Measurements from ENCODE around the gene OVOL3.

Gene OVOL3

DNA sequence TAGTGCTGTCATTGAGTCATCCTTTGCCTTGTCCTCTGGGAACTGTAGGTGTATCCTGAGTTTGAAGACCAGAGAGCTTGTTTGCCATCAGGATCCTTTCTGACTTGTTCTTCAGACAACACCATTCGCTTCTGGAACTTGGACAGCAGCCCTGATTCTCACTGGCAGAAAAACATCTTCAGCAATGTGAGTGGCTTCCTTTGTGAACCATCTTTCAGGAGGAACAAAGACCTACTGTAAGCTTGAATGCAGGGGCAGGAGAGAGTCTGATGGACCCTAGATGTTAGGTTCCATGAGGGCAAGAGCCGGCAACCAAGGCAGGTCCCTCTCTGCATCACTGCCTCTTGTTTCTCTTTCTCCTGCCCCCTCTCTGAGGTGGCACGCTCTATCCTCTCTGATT, 29.6 kb upstream of the OVOL3 start:
- Histone ChIP-seq H3K27me3 (ENCODE audit: control insufficient read depth in 1 of 2, insufficient read depth in 1 of 2, low read length in 2 of 2) (no peaks in the 10 kb centered on the region), H2BK5ac (ENCODE audit: low read depth, low read length, poor library complexity, severe bottlenecking) (no peak overlapping the region), H4K91ac (ENCODE audit: low read length) (no peak overlapping the region), H3K4me1 (ENCODE audit: control insufficient read depth, insufficient read depth, low read depth, low read length) (peaks cover 2% of the 10 kb centered on the region), H3K23ac (ENCODE audit: low read length in 2 of 2) (no peak overlapping the region), H2AFZ (ENCODE audit: low read depth, low read length) (no peak overlapping the region), H3K4ac (ENCODE audit: low read depth in 1 of 2, low read length in 2 of 2) (no peak overlapping the region), H3K18ac (ENCODE audit: low read depth in 1 of 2, low read length in 2 of 2) (no peak overlapping the region), H3K14ac (ENCODE audit: low read length in 2 of 2) (no peak overlapping the region), H2BK120ac (ENCODE audit: low read depth, low read length) (no peak overlapping the region), H3K27ac (ENCODE audit: low read length, poor library complexity, severe bottlenecking) (no peak overlapping the region), H3K9me3 (ENCODE audit: control insufficient read depth, low read length) (no peaks in the 10 kb centered on the region), H3K36me3 (ENCODE audit: control insufficient read depth in 1 of 2, insufficient read depth in 2 of 2, low read depth in 1 of 2, low read length in 2 of 2) (peaks cover 0 to 28% of the 10 kb centered on the region in 2 experiments), H3K4me2 (ENCODE audit: low read length, poor library complexity, severe bottlenecking) (no peak overlapping the region), H2BK12ac (ENCODE audit: low read length in 2 of 2) (no peak overlapping the region), H2AK5ac (ENCODE audit: low read length, severe bottlenecking) (no peak overlapping the region), H2BK15ac (ENCODE audit: low read depth, poor library complexity, severe bottlenecking) (no peak overlapping the region), H3K79me1 (replicated peaks; ENCODE audit: low read length, poor library complexity, severe bottlenecking) (peaks cover 3% of the 10 kb centered on the region), H3K9ac (ENCODE audit: low read length) (no peak overlapping the region), H3K4me3 (ENCODE audit: insufficient read depth in 1 of 2, low read depth in 1 of 2, low read length in 2 of 2) (no peak overlapping the region), H4K8ac (ENCODE audit: low read length) (no peak overlapping the region)
- 96% methylated on average over 3 of the region's 3 CpGs for WGBS
- DNase-seq = no peak

- H3K23ac ChIP-seq (ENCODE audit: low read length in 2 of 2) = no peak overlapping the region
- H2BK15ac ChIP-seq (ENCODE audit: low read depth, poor library complexity, severe bottlenecking) = no peak overlapping the region
- H2BK120ac ChIP-seq (ENCODE audit: low read depth, low read length) = no peak overlapping the region
- H2AK5ac ChIP-seq (ENCODE audit: low read length, severe bottlenecking) = no peak overlapping the region
- peaks cover 0 to 28% of the 10 kb centered on the region in 2 experiments for H3K36me3 ChIP-seq (ENCODE audit: control insufficient read depth in 1 of 2, insufficient read depth in 2 of 2, low read depth in 1 of 2, low read length in 2 of 2)
- no peak overlapping the region for H3K4me3 ChIP-seq (ENCODE audit: insufficient read depth in 1 of 2, low read depth in 1 of 2, low read length in 2 of 2)
- no peak overlapping the region for H2BK5ac ChIP-seq (ENCODE audit: low read depth, low read length, poor library complexity, severe bottlenecking)
- H3K79me1 ChIP-seq (replicated peaks; ENCODE audit: low read length, poor library complexity, severe bottlenecking) = peaks cover 3% of the 10 kb centered on the region
- H4K8ac ChIP-seq (ENCODE audit: low read length) = no peak overlapping the region
- no peak overlapping the region for H3K14ac ChIP-seq (ENCODE audit: low read length in 2 of 2)
- H3K27ac ChIP-seq (ENCODE audit: low read length, poor library complexity, severe bottlenecking) = no peak overlapping the region
- H3K18ac ChIP-seq (ENCODE audit: low read depth in 1 of 2, low read length in 2 of 2) = no peak overlapping the region
- H3K27me3 ChIP-seq (ENCODE audit: control insufficient read depth in 1 of 2, insufficient read depth in 1 of 2, low read length in 2 of 2) = no peaks in the 10 kb centered on the region
- H4K91ac ChIP-seq (ENCODE audit: low read length) = no peak overlapping the region
- H3K4me1 ChIP-seq (ENCODE audit: control insufficient read depth, insufficient read depth, low read depth, low read length) = peaks cover 2% of the 10 kb centered on the region
- H3K9me3 ChIP-seq (ENCODE audit: control insufficient read depth, low read length) = no peaks in the 10 kb centered on the region
- no peak overlapping the region for H3K9ac ChIP-seq (ENCODE audit: low read length)
- no peak overlapping the region for H3K4ac ChIP-seq (ENCODE audit: low read depth in 1 of 2, low read length in 2 of 2)
- DNase-seq = no peak
- H3K4me2 ChIP-seq (ENCODE audit: low read length, poor library complexity, severe bottlenecking) = no peak overlapping the region
- 93% methylated on average over 7 of the region's 7 CpGs for WGBS
- no peak overlapping the region for H2BK12ac ChIP-seq (ENCODE audit: low read length in 2 of 2)
- H2AFZ ChIP-seq (ENCODE audit: low read depth, low read length) = no peak overlapping the region
Measured at GRCh38 chr19:36081894-36082293, 29.0 kb upstream of the OVOL3 start.

DNA sequence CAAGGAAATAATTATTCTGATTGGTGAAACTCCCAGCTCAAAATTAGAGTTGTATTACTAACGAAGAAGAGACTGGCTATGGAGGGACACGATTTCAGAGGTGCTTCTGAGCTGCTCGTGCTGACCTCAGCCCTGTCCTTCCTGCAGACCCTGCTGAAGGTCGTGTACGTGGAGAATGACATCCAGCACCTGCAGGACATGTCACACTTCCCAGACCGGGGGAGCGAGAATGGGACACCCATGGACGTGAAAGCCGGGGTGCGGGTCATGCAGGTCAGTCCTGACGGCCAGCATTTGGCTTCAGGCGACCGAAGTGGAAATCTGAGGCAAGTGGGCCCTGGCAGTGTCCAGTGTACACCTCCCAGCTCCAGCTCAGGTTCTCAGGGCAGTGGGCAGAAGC, 28.0 kb upstream of the OVOL3 start:
- peaks cover 0 to 28% of the 10 kb centered on the region in 2 experiments for H3K36me3 ChIP-seq (ENCODE audit: control insufficient read depth in 1 of 2, insufficient read depth in 2 of 2, low read depth in 1 of 2, low read length in 2 of 2)
- H3K18ac ChIP-seq (ENCODE audit: low read depth in 1 of 2, low read length in 2 of 2) = no peak overlapping the region
- H3K27me3 ChIP-seq (ENCODE audit: control insufficient read depth in 1 of 2, insufficient read depth in 1 of 2, low read length in 2 of 2) = no peaks in the 10 kb centered on the region
- H3K27ac ChIP-seq (ENCODE audit: low read length, poor library complexity, severe bottlenecking) = no peak overlapping the region
- no peak overlapping the region for H2BK15ac ChIP-seq (ENCODE audit: low read depth, poor library complexity, severe bottlenecking)
- no peak overlapping the region for H2BK5ac ChIP-seq (ENCODE audit: low read depth, low read length, poor library complexity, severe bottlenecking)
- no peak overlapping the region for H2AK5ac ChIP-seq (ENCODE audit: low read length, severe bottlenecking)
- no peak overlapping the region for H2BK12ac ChIP-seq (ENCODE audit: low read length in 2 of 2)
- WGBS = 98% methylated on average over 13 of the region's 13 CpGs
- no peak for DNase-seq
- H3K4me3 ChIP-seq (ENCODE audit: insufficient read depth in 1 of 2, low read depth in 1 of 2, low read length in 2 of 2) = no peak overlapping the region
- H3K9ac ChIP-seq (ENCODE audit: low read length) = no peak overlapping the region
- peaks cover 2% of the 10 kb centered on the region for H3K4me1 ChIP-seq (ENCODE audit: control insufficient read depth, insufficient read depth, low read depth, low read length)
- H4K91ac ChIP-seq (ENCODE audit: low read length) = no peak overlapping the region
- peaks cover 3% of the 10 kb centered on the region for H3K79me1 ChIP-seq (replicated peaks; ENCODE audit: low read length, poor library complexity, severe bottlenecking)
- no peak overlapping the region for H3K4me2 ChIP-seq (ENCODE audit: low read length, poor library complexity, severe bottlenecking)
- no peak overlapping the region for H3K23ac ChIP-seq (ENCODE audit: low read length in 2 of 2)
- H4K8ac ChIP-seq (ENCODE audit: low read length) = no peak overlapping the region
- no peak overlapping the region for H3K14ac ChIP-seq (ENCODE audit: low read length in 2 of 2)
- H3K4ac ChIP-seq (ENCODE audit: low read depth in 1 of 2, low read length in 2 of 2) = no peak overlapping the region
- H2BK120ac ChIP-seq (ENCODE audit: low read depth, low read length) = no peak overlapping the region
- H2AFZ ChIP-seq (ENCODE audit: low read depth, low read length) = no peak overlapping the region
- H3K9me3 ChIP-seq (ENCODE audit: control insufficient read depth, low read length) = no peaks in the 10 kb centered on the region

DNA sequence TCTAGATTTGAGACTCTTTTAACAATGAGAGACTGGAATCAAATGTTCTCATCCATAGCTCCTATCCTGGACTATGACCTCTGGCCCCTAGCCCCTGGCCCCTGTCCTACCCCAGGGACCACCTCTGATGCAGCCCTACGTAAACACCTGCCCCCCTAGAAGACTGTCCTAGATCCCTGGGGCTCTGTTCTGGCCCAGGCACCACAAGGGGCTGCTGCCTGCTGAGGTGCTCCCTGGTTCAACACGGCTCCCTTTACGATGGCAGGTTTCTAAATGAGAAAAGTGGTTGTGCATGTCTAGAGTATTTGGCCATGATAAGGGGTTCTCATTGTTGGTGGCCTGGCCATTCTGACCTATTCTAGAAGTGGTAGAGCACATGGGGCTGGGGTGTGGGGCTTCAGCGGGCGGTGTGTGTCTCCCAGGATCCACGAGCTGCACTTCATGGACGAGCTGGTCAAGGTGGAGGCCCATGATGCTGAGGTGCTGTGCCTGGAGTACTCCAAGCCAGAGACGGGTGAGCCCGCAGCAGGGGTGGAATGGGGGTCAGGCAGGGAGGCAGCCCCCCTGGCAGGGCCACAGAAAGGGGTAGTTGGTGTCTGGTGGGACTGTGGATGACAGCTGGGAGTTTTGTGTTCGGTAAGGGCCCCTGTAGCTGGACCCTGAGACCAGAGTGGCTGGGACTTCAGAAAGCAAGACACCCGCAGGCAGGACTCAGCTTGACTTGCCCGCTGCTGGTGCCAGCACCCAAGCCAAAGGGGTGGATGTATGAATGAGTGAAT, 26.5 kb upstream of the OVOL3 start:
- Histone ChIP-seq H3K36me3 (ENCODE audit: control insufficient read depth in 1 of 2, insufficient read depth in 2 of 2, low read depth in 1 of 2, low read length in 2 of 2) (peaks cover 0 to 36% of the 10 kb centered on the region in 2 experiments), H3K18ac (ENCODE audit: low read depth in 1 of 2, low read length in 2 of 2) (no peak overlapping the region), H2AK5ac (ENCODE audit: low read length, severe bottlenecking) (no peak overlapping the region), H3K27ac (ENCODE audit: low read length, poor library complexity, severe bottlenecking) (no peak overlapping the region), H2BK5ac (ENCODE audit: low read depth, low read length, poor library complexity, severe bottlenecking) (no peak overlapping the region), H2BK120ac (ENCODE audit: low read depth, low read length) (no peak overlapping the region), H3K23ac (ENCODE audit: low read length in 2 of 2) (no peak overlapping the region), H2BK15ac (ENCODE audit: low read depth, poor library complexity, severe bottlenecking) (no peak overlapping the region), H4K8ac (ENCODE audit: low read length) (no peak overlapping the region), H3K4me1 (ENCODE audit: control insufficient read depth, insufficient read depth, low read depth, low read length) (peaks cover 2% of the 10 kb centered on the region), H2AFZ (ENCODE audit: low read depth, low read length) (no peak overlapping the region), H3K9me3 (ENCODE audit: control insufficient read depth, low read length) (no peaks in the 10 kb centered on the region), H3K4ac (ENCODE audit: low read depth in 1 of 2, low read length in 2 of 2) (no peak overlapping the region), H3K4me2 (ENCODE audit: low read length, poor library complexity, severe bottlenecking) (no peak overlapping the region), H3K27me3 (ENCODE audit: control insufficient read depth in 1 of 2, insufficient read depth in 1 of 2, low read length in 2 of 2) (no peaks in the 10 kb centered on the region), H3K14ac (ENCODE audit: low read length in 2 of 2) (no peak overlapping the region), H3K9ac (ENCODE audit: low read length) (no peak overlapping the region), H2BK12ac (ENCODE audit: low read length in 2 of 2) (no peak overlapping the region), H3K79me1 (replicated peaks; ENCODE audit: low read length, poor library complexity, severe bottlenecking) (peaks cover 2% of the 10 kb centered on the region), H3K4me3 (ENCODE audit: insufficient read depth in 1 of 2, low read depth in 1 of 2, low read length in 2 of 2) (no peak overlapping the region), H4K91ac (ENCODE audit: low read length) (no peak overlapping the region)
- DNase-seq = no peak
- 90% methylated on average over 12 of the region's 12 CpGs for WGBS

Measured in mesenchymal stem cell (in vitro differentiated cells and primary cell).